Measurements from ENCODE around the gene OIT3. TPM values are rescaled to one million over a fixed set of nuclear protein-coding genes. Genes with fewer than 3 reads are reported as not detected.

The OIT3 gene
- total RNA-seq, 4 donors from 2014 or later: 0.27 to 1.4 TPM; not detected in 2

DNA sequence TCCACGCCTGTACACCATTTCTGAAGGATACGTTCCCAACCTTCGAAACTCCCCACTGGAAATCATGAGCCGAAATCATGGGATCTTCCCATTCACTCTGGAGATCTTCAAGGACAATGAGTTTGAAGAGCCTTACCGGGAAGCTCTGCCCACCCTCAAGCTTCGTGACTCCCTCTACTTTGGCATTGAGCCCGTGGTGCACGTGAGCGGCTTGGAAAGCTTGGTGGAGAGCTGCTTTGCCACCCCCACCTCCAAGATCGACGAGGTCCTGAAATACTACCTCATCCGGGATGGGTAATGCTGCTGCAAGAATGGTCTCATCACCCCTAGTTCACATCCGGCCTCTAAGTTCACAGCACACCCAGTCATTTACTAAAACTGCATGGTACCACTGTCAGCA is 30.8 kb downstream of the OIT3 start:
- H3K27me3 ChIP-seq: no peaks in the 10 kb centered on the region
- intact Hi-C loops (cut with DNase I; ENCODE audit: low total_unique reads): no loop called here
- TF ChIP-seq POLR2A (IDR thresholded peaks at IDR 0.05): no peak
- TF ChIP-seq, protein P1, sequence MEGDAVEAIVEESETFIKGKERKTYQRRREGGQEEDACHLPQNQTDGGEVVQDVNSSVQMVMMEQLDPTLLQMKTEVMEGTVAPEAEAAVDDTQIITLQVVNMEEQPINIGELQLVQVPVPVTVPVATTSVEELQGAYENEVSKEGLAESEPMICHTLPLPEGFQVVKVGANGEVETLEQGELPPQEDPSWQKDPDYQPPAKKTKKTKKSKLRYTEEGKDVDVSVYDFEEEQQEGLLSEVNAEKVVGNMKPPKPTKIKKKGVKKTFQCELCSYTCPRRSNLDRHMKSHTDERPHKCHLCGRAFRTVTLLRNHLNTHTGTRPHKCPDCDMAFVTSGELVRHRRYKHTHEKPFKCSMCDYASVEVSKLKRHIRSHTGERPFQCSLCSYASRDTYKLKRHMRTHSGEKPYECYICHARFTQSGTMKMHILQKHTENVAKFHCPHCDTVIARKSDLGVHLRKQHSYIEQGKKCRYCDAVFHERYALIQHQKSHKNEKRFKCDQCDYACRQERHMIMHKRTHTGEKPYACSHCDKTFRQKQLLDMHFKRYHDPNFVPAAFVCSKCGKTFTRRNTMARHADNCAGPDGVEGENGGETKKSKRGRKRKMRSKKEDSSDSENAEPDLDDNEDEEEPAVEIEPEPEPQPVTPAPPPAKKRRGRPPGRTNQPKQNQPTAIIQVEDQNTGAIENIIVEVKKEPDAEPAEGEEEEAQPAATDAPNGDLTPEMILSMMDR (IDR thresholded peaks at IDR 0.05): no peak
- H3K4me3 ChIP-seq: no peak overlapping the region
- H3K36me3 ChIP-seq: no peaks in the 10 kb centered on the region
- H3K9me3 ChIP-seq: no peaks in the 10 kb centered on the region
- no peak overlapping the region for H3K27ac ChIP-seq
- no peaks in the 10 kb centered on the region for H3K4me1 ChIP-seq
- no peak for DNase-seq

DNA sequence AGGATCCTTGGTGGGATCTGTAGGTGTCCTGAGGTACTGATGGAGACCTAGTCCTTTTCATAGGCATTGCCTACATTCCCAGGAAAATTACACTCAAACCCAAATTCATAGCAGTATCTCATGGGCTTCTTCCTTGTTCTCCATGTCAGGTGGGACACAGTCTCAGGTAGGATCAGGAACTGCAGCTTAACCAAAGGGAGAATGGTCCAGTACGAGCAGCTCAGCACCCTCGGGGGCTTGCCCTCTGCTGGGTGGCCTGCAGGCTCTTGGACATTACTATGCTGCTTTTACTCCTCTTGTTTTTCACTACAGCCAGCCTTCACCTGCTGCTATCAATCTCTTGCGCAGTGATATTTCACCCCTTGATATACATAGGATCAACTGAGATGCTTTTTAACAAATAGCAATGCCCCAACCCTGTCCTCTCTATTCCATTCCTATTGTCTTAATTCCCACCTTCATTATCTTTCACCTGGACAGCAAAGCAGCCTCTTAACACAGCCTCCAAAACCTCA is 32.5 kb downstream of the OIT3 start:
- no peak overlapping the region for H3K4me3 ChIP-seq
- intact Hi-C loops (cut with DNase I; ENCODE audit: low total_unique reads): no loop called here
- no peak for TF ChIP-seq POLR2A (IDR thresholded peaks at IDR 0.05)
- TF ChIP-seq, protein P1 (IDR thresholded peaks at IDR 0.05): no peak
- H3K9me3 ChIP-seq: no peaks in the 10 kb centered on the region
- H3K27me3 ChIP-seq: no peaks in the 10 kb centered on the region
- no peaks in the 10 kb centered on the region for H3K36me3 ChIP-seq
- no peaks in the 10 kb centered on the region for H3K4me1 ChIP-seq
- no peak overlapping the region for H3K27ac ChIP-seq
- DNase-seq: no peak

DNA sequence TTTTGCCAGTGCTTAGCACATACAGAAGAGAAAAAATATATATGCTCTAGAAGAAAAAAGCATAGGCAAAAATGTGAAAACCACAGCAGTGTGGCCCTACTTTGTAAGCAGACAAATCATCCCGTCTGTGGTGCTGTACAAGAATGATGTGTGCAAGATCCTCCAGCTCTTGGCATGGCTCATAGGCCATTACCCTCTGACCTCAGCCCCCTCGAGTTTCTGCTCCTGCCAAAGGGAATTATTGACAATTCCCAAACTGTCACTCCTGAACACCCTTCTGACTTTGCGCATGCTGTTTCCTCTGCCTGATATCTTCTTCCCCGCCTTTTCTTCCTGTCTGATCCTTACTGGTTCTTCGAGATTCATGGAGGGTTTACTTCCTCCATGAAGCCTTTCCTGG is 33.9 kb downstream of the OIT3 start:
- H3K27me3 ChIP-seq: no peaks in the 10 kb centered on the region
- no peak for DNase-seq
- intact Hi-C loops (cut with DNase I; ENCODE audit: low total_unique reads): no loop called here

DNA sequence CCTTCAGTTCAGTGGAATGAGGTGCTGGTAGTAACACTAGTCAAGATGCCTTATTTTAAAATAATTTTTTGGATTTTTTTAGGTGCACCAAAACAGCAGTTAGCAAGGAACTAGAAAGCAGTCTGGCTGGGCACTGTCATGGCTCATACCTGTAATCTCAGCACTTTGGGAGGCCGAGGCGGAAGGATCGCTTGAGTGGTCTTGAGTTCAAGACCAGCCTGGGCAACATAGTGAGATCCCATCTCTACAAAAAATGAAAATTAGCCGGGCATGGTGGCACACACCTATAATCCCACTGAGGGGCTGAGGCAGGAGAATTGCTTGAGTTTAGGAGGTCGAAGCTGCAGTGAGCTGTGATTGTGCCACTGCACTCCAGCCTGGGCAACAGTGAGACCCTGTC is 35.3 kb downstream of the OIT3 start:
- no peak for TF ChIP-seq POLR2A (IDR thresholded peaks at IDR 0.05)
- TF ChIP-seq, protein P1 (IDR thresholded peaks at IDR 0.05): no peak
- H3K4me1 ChIP-seq: no peaks in the 10 kb centered on the region
- H3K27ac ChIP-seq: no peak overlapping the region
- no peaks in the 10 kb centered on the region for H3K27me3 ChIP-seq
- intact Hi-C loops (cut with DNase I; ENCODE audit: low total_unique reads): no loop called here
- no peak overlapping the region for H3K4me3 ChIP-seq
- H3K9me3 ChIP-seq: no peaks in the 10 kb centered on the region
- H3K36me3 ChIP-seq: no peaks in the 10 kb centered on the region
- DNase-seq: no peak

More for the DNA sequence above, 33.9 kb downstream of the OIT3 start:
- Histone ChIP-seq H3K4me3 (no peak overlapping the region), H3K27ac (no peak overlapping the region), H3K36me3 (no peaks in the 10 kb centered on the region), H3K9me3 (no peaks in the 10 kb centered on the region), H3K4me1 (no peaks in the 10 kb centered on the region)
- TF ChIP-seq POLR2A (IDR thresholded peaks at IDR 0.05): no peak
- TF ChIP-seq, protein P1 (IDR thresholded peaks at IDR 0.05): no peak

DNA sequence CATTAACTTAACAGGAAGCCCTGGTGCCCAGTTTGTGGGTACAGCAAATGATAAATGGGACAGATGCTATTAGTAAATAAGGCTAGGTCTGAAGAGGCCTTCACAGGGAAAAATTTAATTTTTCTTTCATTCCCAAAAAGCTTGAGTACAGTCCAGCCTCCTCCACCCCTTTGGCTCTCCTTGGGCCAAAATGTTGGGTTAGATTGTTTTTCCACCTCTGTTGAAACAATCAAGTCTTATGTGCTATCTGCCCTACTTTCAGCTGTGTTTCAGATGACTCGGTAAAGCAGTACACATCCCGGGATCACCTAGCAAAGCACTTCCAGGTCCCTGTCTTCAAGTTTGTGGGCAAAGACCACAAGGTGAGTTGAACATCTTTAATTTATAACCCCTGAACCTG is 36.7 kb downstream of the OIT3 start:
- Histone ChIP-seq H3K9me3 (no peaks in the 10 kb centered on the region), H3K4me1 (no peaks in the 10 kb centered on the region), H3K27ac (no peak overlapping the region), H3K27me3 (no peaks in the 10 kb centered on the region), H3K36me3 (no peaks in the 10 kb centered on the region), H3K4me3 (no peak overlapping the region)
- DNase-seq: no peak
- TF ChIP-seq, protein P1 (IDR thresholded peaks at IDR 0.05): no peak
- no peak for TF ChIP-seq POLR2A (IDR thresholded peaks at IDR 0.05)
- intact Hi-C loops (cut with DNase I; ENCODE audit: low total_unique reads): no loop called here
